ENCODE measurements around the gene DOC2B. TPM values are rescaled to one million over a fixed set of nuclear protein-coding genes. Genes with fewer than 3 reads are reported as not detected.

Gene DOC2B
- total and polyA plus RNA-seq, 4 donors, result 0.13 to 35.3 (median 8.2) TPM

DNA sequence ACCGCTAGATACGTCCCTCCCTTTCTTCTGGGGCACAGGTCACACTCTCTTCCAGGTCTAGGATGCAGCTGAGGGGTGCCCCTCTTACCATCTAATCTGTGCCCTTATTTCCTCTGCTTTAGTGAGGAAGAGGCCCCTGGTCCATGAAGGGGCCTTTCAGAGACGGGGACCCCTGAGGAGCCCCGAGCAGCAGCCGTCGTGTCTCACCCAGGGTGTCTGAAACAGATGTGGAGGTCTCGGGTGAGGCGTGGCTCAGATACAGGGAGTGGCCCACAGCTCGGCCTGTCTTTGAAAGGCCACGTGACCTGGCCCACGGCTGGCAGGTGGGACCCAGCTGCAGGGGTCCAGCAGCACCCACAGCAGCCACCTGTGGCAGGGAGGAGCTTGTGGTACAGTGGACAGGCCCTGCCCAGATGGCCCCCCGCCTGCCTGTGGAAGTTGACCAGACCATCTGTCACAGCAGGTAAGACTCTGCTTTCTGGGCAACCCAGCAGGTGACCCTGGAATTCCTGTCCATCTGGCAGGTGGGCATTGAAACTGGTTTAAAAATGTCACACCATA, 28.5 kb downstream of the DOC2B start:
- no peak overlapping the region for H3K4me3 ChIP-seq (ENCODE audit: low read length in 2 of 2)
- H3K27me3 ChIP-seq (ENCODE audit: control insufficient read depth in 1 of 2, insufficient read depth in 2 of 2, low read length in 1 of 2), result no peaks in the 10 kb centered on the region
- H3K27ac ChIP-seq (ENCODE audit: low read depth in 1 of 2, low read length in 2 of 2), result no peak overlapping the region
- DNase-seq (peak; percentile 45 to 57), ATAC-seq (ENCODE audit: low FRiP score) (no peak)
- no peaks in the 10 kb centered on the region for H3K36me3 ChIP-seq (ENCODE audit: control insufficient read depth in 1 of 2, insufficient read depth in 2 of 2, low read length in 1 of 2)
- intact Hi-C loops (cut with DNase I), result no loop called here
- H3K9me3 ChIP-seq (ENCODE audit: control insufficient read depth, low read length), result no peaks in the 10 kb centered on the region
- H3K4me1 ChIP-seq (ENCODE audit: control insufficient read depth in 1 of 2, insufficient read depth in 2 of 2, low read length in 2 of 2), result no peaks in the 10 kb centered on the region
- WGBS, 2 donors, result 91 to 92% methylated on average over 12 of the region's 12 CpGs

DNA sequence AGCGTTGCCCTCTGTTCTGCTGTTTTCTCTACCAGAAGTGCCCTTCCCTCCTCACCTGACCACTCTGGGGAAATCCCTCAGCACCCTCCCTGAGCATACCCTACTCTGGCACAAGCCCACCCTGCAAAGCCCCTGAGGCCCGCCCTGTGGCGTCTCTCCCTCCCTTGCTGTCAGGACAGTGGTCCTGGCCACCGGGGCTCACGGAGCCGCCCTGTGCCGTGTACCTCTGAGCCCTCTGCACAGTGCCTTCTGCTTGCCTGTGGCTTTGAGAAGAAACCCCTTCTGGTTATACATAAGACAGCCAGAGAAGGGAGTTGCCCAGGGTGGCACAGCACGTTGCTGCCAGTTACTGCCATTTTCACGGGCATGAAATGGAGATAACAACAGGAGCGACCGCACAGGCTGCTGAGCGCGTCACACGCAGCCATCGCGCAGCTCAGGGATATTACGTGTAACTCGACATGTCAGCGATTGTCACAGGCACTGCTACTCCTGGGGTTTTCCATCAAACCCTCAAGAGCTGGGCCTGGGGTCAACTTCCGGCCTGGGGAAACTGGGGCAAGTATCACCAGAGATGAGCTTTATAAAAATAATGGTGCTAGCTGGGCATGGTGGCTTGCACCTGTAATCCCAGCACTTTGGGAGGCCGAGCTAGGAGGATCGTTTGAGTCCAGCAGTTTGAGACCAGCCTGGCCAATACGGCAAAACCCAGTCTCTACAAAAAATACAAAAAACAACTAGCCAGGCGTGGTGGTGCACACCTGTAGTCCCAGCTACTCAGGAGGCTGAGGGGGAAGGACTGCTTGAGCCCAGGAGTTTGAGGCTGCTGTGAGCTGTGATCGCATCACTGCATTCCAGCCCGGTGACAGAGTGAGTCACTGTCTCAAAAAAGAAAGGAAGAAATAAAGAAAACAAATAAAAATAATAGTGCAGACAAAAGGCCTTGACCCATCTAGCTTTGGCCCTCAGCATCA, 29.3 kb downstream of the DOC2B start:
- no peak for ATAC-seq (ENCODE audit: low FRiP score)
- Histone ChIP-seq H3K9me3 (ENCODE audit: control insufficient read depth, low read length) (no peaks in the 10 kb centered on the region), H3K27ac (ENCODE audit: low read depth in 1 of 2, low read length in 2 of 2) (no peak overlapping the region), H3K4me3 (ENCODE audit: low read length in 2 of 2) (no peak overlapping the region), H3K36me3 (ENCODE audit: control insufficient read depth in 1 of 2, insufficient read depth in 2 of 2, low read length in 1 of 2) (no peaks in the 10 kb centered on the region), H3K4me1 (ENCODE audit: control insufficient read depth in 1 of 2, insufficient read depth in 2 of 2, low read length in 2 of 2) (no peaks in the 10 kb centered on the region), H3K27me3 (ENCODE audit: control insufficient read depth in 1 of 2, insufficient read depth in 2 of 2, low read length in 1 of 2) (no peaks in the 10 kb centered on the region)
- intact Hi-C loops (cut with DNase I), result no loop called here
- WGBS, 2 donors, result 83 to 84% methylated on average over 26 of the region's 26 CpGs
- peak; percentile 31 to 63 for DNase-seq

DNA sequence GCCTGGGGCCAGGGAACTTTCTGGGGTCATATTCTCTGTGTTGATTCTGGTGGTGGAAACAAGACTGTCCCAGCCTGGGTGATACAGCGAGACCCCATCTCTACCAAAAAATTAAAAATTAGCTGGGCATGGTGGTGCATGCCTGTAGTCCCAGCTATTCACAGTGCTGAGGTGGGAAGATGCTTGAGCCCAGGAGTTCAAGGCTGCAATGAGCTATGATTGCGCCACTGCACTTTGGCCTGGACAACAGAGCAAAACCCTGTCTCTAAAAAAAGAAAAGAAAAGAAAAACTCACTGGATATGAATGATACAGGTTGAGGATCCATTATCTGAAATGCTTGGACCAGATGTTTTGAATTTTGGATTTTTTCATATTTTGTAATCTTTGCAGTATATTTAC, 30.4 kb downstream of the DOC2B start:
- Histone ChIP-seq H3K4me1 (ENCODE audit: control insufficient read depth in 1 of 2, insufficient read depth in 2 of 2, low read length in 2 of 2) (no peaks in the 10 kb centered on the region), H3K27ac (ENCODE audit: low read depth in 1 of 2, low read length in 2 of 2) (no peak overlapping the region), H3K9me3 (ENCODE audit: control insufficient read depth, low read length) (no peaks in the 10 kb centered on the region), H3K27me3 (ENCODE audit: control insufficient read depth in 1 of 2, insufficient read depth in 2 of 2, low read length in 1 of 2) (no peaks in the 10 kb centered on the region), H3K4me3 (ENCODE audit: low read length in 2 of 2) (no peak overlapping the region), H3K36me3 (ENCODE audit: control insufficient read depth in 1 of 2, insufficient read depth in 2 of 2, low read length in 1 of 2) (no peaks in the 10 kb centered on the region)
- DNase-seq, result peak in 1 of 2 donors; percentile 21
- WGBS, 2 donors, result 96 to 100% methylated on average over 2 of the region's 2 CpGs
- intact Hi-C loops (cut with DNase I), result no loop called here
- no peak for ATAC-seq (ENCODE audit: low FRiP score)

DNA sequence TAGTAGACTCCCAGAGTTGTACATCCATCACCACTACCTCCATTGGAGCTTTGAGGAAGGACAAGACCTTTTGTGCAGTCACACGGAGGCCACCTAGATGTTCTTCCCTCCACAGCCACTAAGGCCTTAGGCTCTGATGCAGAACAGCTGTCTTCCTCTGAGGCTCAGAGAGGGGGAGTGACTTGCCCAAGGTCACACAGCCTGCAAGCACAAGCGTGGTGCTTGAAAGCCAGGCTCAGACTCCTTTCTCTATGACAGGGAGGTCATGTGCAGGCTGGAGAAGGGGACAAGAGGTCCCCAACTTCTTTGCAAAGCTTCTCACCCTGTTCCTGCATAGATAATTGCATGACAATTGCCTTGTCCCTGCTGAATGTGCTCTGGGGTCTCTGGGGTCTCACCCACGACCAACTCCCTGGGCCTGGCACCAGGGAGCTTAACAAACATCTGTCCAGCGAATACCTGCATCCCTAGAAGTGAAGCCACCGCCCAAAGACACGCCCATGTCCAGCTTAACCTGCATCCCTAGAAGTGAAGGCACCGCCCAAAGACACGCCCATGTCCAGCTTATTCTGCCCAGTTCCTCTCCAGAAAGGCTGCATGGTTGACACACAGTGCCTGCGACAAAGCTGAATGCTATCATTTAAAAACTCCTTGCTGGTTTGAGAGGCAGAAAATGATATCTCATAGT, 31.4 kb downstream of the DOC2B start:
- intact Hi-C loops (cut with DNase I), result loop anchor here in 1 of 2 donors (5.0 kb wide), 1 partner anchor 552 kb away; no protein-coding TSS in a partner anchor
- Histone ChIP-seq H3K27me3 (ENCODE audit: control insufficient read depth in 1 of 2, insufficient read depth in 2 of 2, low read length in 1 of 2) (no peaks in the 10 kb centered on the region), H3K4me1 (ENCODE audit: control insufficient read depth in 1 of 2, insufficient read depth in 2 of 2, low read length in 2 of 2) (no peaks in the 10 kb centered on the region), H3K27ac (ENCODE audit: low read depth in 1 of 2, low read length in 2 of 2) (no peak overlapping the region), H3K9me3 (ENCODE audit: control insufficient read depth, low read length) (no peaks in the 10 kb centered on the region), H3K4me3 (ENCODE audit: low read length in 2 of 2) (no peak overlapping the region), H3K36me3 (ENCODE audit: control insufficient read depth in 1 of 2, insufficient read depth in 2 of 2, low read length in 1 of 2) (no peaks in the 10 kb centered on the region)
- no peak for ATAC-seq (ENCODE audit: low FRiP score)
- WGBS, 2 donors, result 79 to 88% methylated on average over 9 of the region's 9 CpGs
- DNase-seq, result peak; percentile 19 to 26

DNA sequence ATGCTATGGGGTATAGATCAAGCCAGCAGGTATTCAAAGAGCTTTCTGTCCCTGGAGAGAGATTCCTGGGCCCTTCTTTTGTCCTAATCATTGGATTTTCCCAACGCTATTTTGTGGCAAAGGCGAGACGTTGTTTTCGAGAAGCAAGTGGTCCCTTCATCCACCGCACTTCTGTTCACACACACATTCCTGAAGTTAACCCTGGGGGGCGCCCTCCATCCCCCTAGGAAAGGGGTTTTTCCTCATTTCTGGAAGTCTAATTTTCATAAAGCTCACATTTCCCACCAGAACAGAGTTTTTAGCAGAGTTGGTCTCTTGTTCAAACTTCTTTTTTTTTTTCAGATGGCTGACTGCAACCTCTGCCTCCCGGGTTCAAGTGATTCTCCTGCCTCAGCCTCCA, 32.2 kb downstream of the DOC2B start:
- WGBS, 2 donors, result 84 to 89% methylated on average over 7 of the region's 7 CpGs
- H3K4me1 ChIP-seq (ENCODE audit: control insufficient read depth in 1 of 2, insufficient read depth in 2 of 2, low read length in 2 of 2), result no peaks in the 10 kb centered on the region
- DNase-seq (peak in 1 of 2 donors; percentile 9), ATAC-seq (ENCODE audit: low FRiP score) (no peak)
- H3K27ac ChIP-seq (ENCODE audit: low read depth in 1 of 2, low read length in 2 of 2), result no peak overlapping the region
- H3K36me3 ChIP-seq (ENCODE audit: control insufficient read depth in 1 of 2, insufficient read depth in 2 of 2, low read length in 1 of 2), result no peaks in the 10 kb centered on the region
- H3K4me3 ChIP-seq (ENCODE audit: low read length in 2 of 2), result no peak overlapping the region
- H3K27me3 ChIP-seq (ENCODE audit: control insufficient read depth in 1 of 2, insufficient read depth in 2 of 2, low read length in 1 of 2), result no peaks in the 10 kb centered on the region
- H3K9me3 ChIP-seq (ENCODE audit: control insufficient read depth, low read length), result no peaks in the 10 kb centered on the region
- intact Hi-C loops (cut with DNase I), result loop anchor here in 1 of 2 donors (5.0 kb wide), 1 partner anchor 553 kb away; no protein-coding TSS in a partner anchor

DNA sequence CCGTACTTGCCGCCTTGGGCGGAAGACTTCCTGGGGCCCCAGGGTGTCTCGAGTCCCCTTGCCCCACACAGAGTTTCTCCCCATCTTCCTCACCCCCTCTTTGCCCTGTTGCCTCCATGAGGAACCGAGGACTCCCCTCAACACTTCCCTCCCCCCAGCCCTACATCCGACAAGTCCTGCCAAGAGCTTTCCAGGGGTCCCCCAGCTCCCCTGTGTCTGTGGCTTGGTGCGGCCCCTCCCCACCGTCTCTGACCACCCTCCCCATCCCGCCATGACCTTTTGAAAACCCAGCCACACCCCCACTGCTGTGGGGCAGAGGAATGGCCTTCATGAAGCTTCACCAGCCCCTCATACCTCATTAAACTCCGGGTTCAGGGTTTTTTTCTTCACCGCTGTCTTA, 32.7 kb downstream of the DOC2B start:
- intact Hi-C loops (cut with DNase I), result loop anchor here in 1 of 2 donors (5.0 kb wide), 1 partner anchor 554 kb away; no protein-coding TSS in a partner anchor
- peak; percentile 28 to 59 for DNase-seq
- H3K9me3 ChIP-seq (ENCODE audit: control insufficient read depth, low read length), result no peaks in the 10 kb centered on the region
- no peaks in the 10 kb centered on the region for H3K36me3 ChIP-seq (ENCODE audit: control insufficient read depth in 1 of 2, insufficient read depth in 2 of 2, low read length in 1 of 2)
- ATAC-seq (ENCODE audit: low FRiP score), result no peak
- H3K4me1 ChIP-seq (ENCODE audit: control insufficient read depth in 1 of 2, insufficient read depth in 2 of 2, low read length in 2 of 2), result no peaks in the 10 kb centered on the region
- H3K27me3 ChIP-seq (ENCODE audit: control insufficient read depth in 1 of 2, insufficient read depth in 2 of 2, low read length in 1 of 2), result no peaks in the 10 kb centered on the region
- no peak overlapping the region for H3K4me3 ChIP-seq (ENCODE audit: low read length in 2 of 2)
- 71 to 78% methylated on average over 10 to 11 of the region's 11 CpGs for WGBS, 2 donors
- H3K27ac ChIP-seq (ENCODE audit: low read depth in 1 of 2, low read length in 2 of 2), result no peak overlapping the region

DNA sequence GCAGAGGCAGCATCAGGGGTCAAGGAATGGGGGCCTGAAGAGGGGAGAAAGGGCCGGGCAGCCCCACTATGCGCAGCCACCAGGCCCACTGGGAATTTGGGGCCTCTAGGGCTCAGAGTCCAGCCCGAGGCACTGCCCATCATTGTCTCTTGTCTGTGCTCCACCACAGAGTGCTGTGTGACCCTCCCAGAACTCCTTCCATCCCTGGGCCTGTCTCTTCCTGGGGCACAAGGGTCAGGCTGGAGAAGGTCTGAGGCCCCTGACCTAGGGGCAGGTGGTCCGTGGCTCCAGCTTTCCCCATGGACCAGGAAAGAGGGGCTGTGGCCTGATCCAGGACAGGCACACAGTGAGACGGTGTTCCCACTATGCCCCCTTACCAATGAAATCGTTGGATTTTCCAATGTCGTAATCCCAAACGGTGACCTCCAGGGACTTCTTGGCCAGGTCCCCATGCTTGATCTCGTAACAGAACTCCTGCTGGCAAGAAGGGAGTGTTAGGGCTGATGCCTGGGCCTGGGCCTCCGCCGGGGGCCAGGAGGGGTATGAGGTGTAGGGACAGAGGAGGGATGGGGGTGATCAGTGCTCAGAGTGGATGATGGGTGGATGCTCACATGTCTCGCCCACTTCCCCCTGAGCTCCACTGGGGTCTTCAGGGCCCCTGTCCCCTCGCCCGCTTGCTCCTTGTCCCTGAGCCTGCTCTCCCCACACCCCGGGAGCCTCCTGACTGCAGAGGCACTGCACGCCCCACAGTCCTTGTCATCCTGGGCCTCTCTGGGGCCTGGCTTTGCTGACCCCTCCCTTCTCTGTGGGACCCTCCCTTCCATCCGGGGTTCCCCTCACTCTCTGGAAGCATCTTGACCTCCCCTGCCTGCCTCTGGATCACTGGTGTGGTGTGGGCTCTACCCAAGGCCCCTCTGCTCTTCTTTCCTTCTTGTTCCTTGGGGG, 33.4 kb downstream of the DOC2B start:
- WGBS, 2 donors, result 91 to 93% methylated on average over 17 of the region's 17 CpGs
- peak; percentile 35 to 63 for DNase-seq
- no peak overlapping the region for H3K4me3 ChIP-seq (ENCODE audit: low read length in 2 of 2)
- H3K27ac ChIP-seq (ENCODE audit: low read depth in 1 of 2, low read length in 2 of 2), result no peak overlapping the region
- intact Hi-C loops (cut with DNase I), result loop anchor here in 1 of 2 donors (5.0 kb wide), 1 partner anchor 554 kb away; no protein-coding TSS in a partner anchor
- no peak for ATAC-seq (ENCODE audit: low FRiP score)
- no peaks in the 10 kb centered on the region for H3K36me3 ChIP-seq (ENCODE audit: control insufficient read depth in 1 of 2, insufficient read depth in 2 of 2, low read length in 1 of 2)
- no peaks in the 10 kb centered on the region for H3K4me1 ChIP-seq (ENCODE audit: control insufficient read depth in 1 of 2, insufficient read depth in 2 of 2, low read length in 2 of 2)
- no peaks in the 10 kb centered on the region for H3K9me3 ChIP-seq (ENCODE audit: control insufficient read depth, low read length)
- H3K27me3 ChIP-seq (ENCODE audit: control insufficient read depth in 1 of 2, insufficient read depth in 2 of 2, low read length in 1 of 2), result no peaks in the 10 kb centered on the region
